IMR-90 (cell line): ENCODE data around the gene EHMT1.

ENCODE experiments used
- CEBPB ChIP-seq: IDR thresholded peaks from 2 replicates; pipeline ENCODE4 v1.6.1; 2012; ENCODE audit warnings: low read depth, low read length, improper control_type of control experiment
- TF ChIP-seq, protein P1 (sequence below): conservative IDR thresholded peaks from 2 replicates; pipeline ENCODE4 v1.5.1; 2012; ENCODE audit warnings: mild to moderate bottlenecking, low read depth, low read length, improper control_type of control experiment

DNA sequence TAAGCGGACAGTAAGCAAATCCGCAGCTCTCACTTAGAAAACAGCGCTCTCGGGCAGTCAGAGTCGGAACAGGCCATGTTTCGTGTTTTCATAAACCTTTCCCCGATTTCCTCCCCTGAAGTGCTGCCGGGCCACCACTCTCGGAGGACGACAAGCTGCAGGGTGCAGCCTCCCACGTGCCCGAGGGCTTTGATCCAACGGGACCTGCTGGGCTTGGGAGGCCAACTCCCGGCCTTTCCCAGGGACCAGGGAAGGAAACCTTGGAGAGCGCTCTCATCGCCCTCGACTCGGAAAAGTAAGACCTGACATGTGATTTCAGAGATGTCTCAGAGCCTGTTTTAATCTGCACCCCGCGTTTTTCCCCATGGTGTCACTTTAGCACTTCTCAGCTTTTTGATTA is 159.0 kb downstream of the EHMT1 start:
- no peak for TF ChIP-seq CEBPB
- TF ChIP-seq, protein P1, sequence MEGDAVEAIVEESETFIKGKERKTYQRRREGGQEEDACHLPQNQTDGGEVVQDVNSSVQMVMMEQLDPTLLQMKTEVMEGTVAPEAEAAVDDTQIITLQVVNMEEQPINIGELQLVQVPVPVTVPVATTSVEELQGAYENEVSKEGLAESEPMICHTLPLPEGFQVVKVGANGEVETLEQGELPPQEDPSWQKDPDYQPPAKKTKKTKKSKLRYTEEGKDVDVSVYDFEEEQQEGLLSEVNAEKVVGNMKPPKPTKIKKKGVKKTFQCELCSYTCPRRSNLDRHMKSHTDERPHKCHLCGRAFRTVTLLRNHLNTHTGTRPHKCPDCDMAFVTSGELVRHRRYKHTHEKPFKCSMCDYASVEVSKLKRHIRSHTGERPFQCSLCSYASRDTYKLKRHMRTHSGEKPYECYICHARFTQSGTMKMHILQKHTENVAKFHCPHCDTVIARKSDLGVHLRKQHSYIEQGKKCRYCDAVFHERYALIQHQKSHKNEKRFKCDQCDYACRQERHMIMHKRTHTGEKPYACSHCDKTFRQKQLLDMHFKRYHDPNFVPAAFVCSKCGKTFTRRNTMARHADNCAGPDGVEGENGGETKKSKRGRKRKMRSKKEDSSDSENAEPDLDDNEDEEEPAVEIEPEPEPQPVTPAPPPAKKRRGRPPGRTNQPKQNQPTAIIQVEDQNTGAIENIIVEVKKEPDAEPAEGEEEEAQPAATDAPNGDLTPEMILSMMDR: no peak
